RPMI7951 (cell line): ENCODE data around the gene ZNF484. TPM values are rescaled to one million over a fixed set of nuclear protein-coding genes. Genes with fewer than 3 reads are reported as not detected.

Experiments used
- total RNA-seq: library from RNA; depleted of rRNA; stranded (reverse); fragments of >200 nt; shearing (Covaris generic); gene quantifications from 2 replicates; pipeline ENCODE4 v1.2.3, GENCODE V29; 2014; rRNA removed

ZNF484 gene
- total RNA-seq, 1 experiment from 2014 or later: 8.8 TPM

Other genes with a start within 250 kb of the ZNF484 start
- gene IPPK, start 207.9 kb downstream of the ZNF484 start, total RNA-seq: 5.4 and 7.6 TPM in 2 replicates
- gene BICD2, start 113.2 kb downstream of the ZNF484 start, total RNA-seq: 20.1 and 21.6 TPM in 2 replicates
- not detected in 2 replicates for gene FGD3, start 69.5 kb upstream of the ZNF484 start, total RNA-seq
- gene SUSD3, start 180.7 kb upstream of the ZNF484 start, total RNA-seq: 0.72 TPM in 1 of 2 replicates, not detected in the other
- gene CARD19, start 218.2 kb upstream of the ZNF484 start, total RNA-seq: 179 and 201 TPM in 2 replicates